HCT116 (cell line): ENCODE measurements around the gene CNTNAP5. TPM values are rescaled to one million over a fixed set of nuclear protein-coding genes. Genes with fewer than 3 reads are reported as not detected.

Source experiments
- ATAC-seq: fragments of 200-7000 bp; cut with Tn5 transposase; 2 replicates; pipeline ENCODE4 v1.9.1; 2020; ENCODE audit warnings: mild to moderate bottlenecking, moderate library complexity
- BruUV-seq: library from RNA; stranded (reverse); fragments of 400-500 nt; replicated peaks from 2 replicates; lab custom pipeline; 2021; lab: Mats Ljungman, UMichigan
- CTCF ChIA-PET: fragments of 300-600 bp; sonication (Branson Sonifier 250); formaldehyde crosslinking; loops from one replicate; lab custom pipeline; 2021; ENCODE audit warnings: antibody characterized with exemption; lab: Charles Lee
- POLR2A ChIA-PET: fragments of 300-600, 350-600 bp; sonication (Branson Sonifier 250); formaldehyde crosslinking; loops from one replicate; lab custom pipeline; 2021; ENCODE audit warnings: antibody characterized with exemption; lab: Charles Lee
- RAD21 ChIA-PET, 2 experiments: fragments of 300-600 bp; sonication (Branson Sonifier 250); formaldehyde crosslinking; loops; one replicate each; lab custom pipeline; 2023; ENCODE audit warnings: low total read pairs in 2 of 2; ENCODE audit not compliant: uncharacterized antibody in 2 of 2, unreplicated experiment in 2 of 2, low non-redundant PET in 1 of 2; lab: Charles Lee
- DNase-seq: peaks from one replicate; pipeline ENCODE4 v3.0.0-alpha.2; 2010; ENCODE audit warnings: low read depth, low spot score
- H2AFZ ChIP-seq: fragments of 200-600 bp; shearing (Covaris generic), sonication (generic); 2 replicates; pipeline ENCODE4 v1.6.1; 2017; ENCODE audit warnings: low read depth, mixed run types, mixed read lengths, antibody characterized with exemption, low read length; ENCODE audit not compliant: poor library complexity, severe bottlenecking
- H3K27ac ChIP-seq: 2 replicates; pipeline ENCODE4 v1.5.1; 2012; ENCODE audit warnings: low read depth, low read length
- H3K27me3 ChIP-seq: fragments of 200-600 bp; sonication (generic); 2 replicates; pipeline ENCODE4 v1.6.1; 2016; ENCODE audit warnings: mixed run types, low read length, mixed read lengths; ENCODE audit not compliant: insufficient read depth
- H3K36me3 ChIP-seq, 2 experiments: fragments of 200-500 bp in 1 of 2; fragments of 200-600 bp in 1 of 2; sonication (Bioruptor generic) in 1 of 2; sonication (generic) in 1 of 2; 2 replicates each; pipeline versions ENCODE4 v1.5.1 to v1.6.1; 2014 to 2016; ENCODE audit warnings: low read length in 2 of 2, inconsistent platforms in 1 of 2, mixed read lengths in 1 of 2, mixed run types in 1 of 2; ENCODE audit not compliant: insufficient read depth in 2 of 2, control insufficient read depth in 1 of 2
- H3K4me1 ChIP-seq, 2 experiments: fragments of 200-600 bp in 1 of 2; sonication (generic) in 1 of 2; 2 replicates each; pipeline versions ENCODE4 v1.5.1 to v1.6.1; 2012 to 2017; ENCODE audit warnings: low read length in 2 of 2, inconsistent platforms in 1 of 2, mild to moderate bottlenecking in 1 of 2, mixed read lengths in 1 of 2, mixed run types in 1 of 2, moderate library complexity in 1 of 2; ENCODE audit not compliant: insufficient read depth in 2 of 2, control insufficient read depth in 1 of 2
- H3K4me2 ChIP-seq: fragments of 200-600 bp; sonication (generic); 2 replicates; pipeline ENCODE4 v1.6.1; 2017; ENCODE audit warnings: mixed run types, low read length, mixed read lengths
- H3K4me3 ChIP-seq, 2 experiments: fragments of 200-600 bp in 1 of 2; sonication (generic) in 1 of 2; replicated peaks in 1 of 2; 2 replicates each; pipeline ENCODE4 v1.5.1; 2011 to 2016; ENCODE audit warnings: low read length in 2 of 2, control low read depth in 1 of 2, low read depth in 1 of 2, mild to moderate bottlenecking in 1 of 2, mixed read lengths in 1 of 2, mixed run types in 1 of 2
- H3K79me2 ChIP-seq: fragments of 200-600 bp; sonication (generic); 2 replicates; pipeline ENCODE4 v1.6.1; 2017; ENCODE audit warnings: mild to moderate bottlenecking, mixed run types, low read length, moderate library complexity, mixed read lengths; ENCODE audit not compliant: insufficient read depth
- H3K9ac ChIP-seq: fragments of 200-600 bp; sonication (generic); 2 replicates; pipeline ENCODE4 v1.6.1; 2016; ENCODE audit warnings: low read length, mixed read lengths
- H3K9me2 ChIP-seq: fragments of 200-600 bp; sonication (generic), shearing (Covaris generic); 2 replicates; pipeline ENCODE4 v1.6.1; 2017; ENCODE audit warnings: mixed run types, mild to moderate bottlenecking, moderate library complexity; ENCODE audit not compliant: insufficient read depth
- H3K9me3 ChIP-seq, 2 experiments: fragments of 200-500 bp in 1 of 2; fragments of 200-600 bp in 1 of 2; sonication (Bioruptor generic) in 1 of 2; sonication (generic) in 1 of 2; 2 replicates each; pipeline ENCODE4 v1.6.1; 2014 to 2017; ENCODE audit warnings: low read length in 2 of 2, mixed read lengths in 2 of 2, inconsistent platforms in 1 of 2, low read depth in 1 of 2, mild to moderate bottlenecking in 1 of 2, mixed run types in 1 of 2, moderate library complexity in 1 of 2; ENCODE audit not compliant: control insufficient read depth in 1 of 2, insufficient read depth in 1 of 2
- H4K20me1 ChIP-seq: fragments of 200-600 bp; sonication (generic), shearing (Covaris generic); 2 replicates; pipeline ENCODE4 v1.6.1; 2017; ENCODE audit warnings: mixed run types, mild to moderate bottlenecking, moderate library complexity; ENCODE audit not compliant: insufficient read depth
- ATF3 ChIP-seq: IDR thresholded peaks from 2 replicates; pipeline ENCODE4 v1.6.1; 2012
- CBX3 ChIP-seq: IDR thresholded peaks from 2 replicates; pipeline ENCODE4 v1.6.1; 2012; ENCODE audit warnings: low read depth
- CEBPB ChIP-seq: IDR thresholded peaks from 2 replicates; pipeline ENCODE4 v1.6.1; 2012; ENCODE audit warnings: low read depth
- CTCF ChIP-seq, 3 experiments: fragments of 200-600 bp in 1 of 3; sonication (generic) in 1 of 3; IDR thresholded peaks in 2 of 3; conservative IDR thresholded peaks in 1 of 3; 2 replicates each; pipeline ENCODE4 v1.5.1; 2012 to 2017; ENCODE audit warnings: low read depth in 2 of 3, low read length in 2 of 3, antibody characterized with exemption in 1 of 3, borderline replicate concordance in 1 of 3, control low read depth in 1 of 3, mild to moderate bottlenecking in 1 of 3, mixed read lengths in 1 of 3, mixed run types in 1 of 3, moderate library complexity in 1 of 3; ENCODE audit not compliant: insufficient read depth in 1 of 3
- EGR1 ChIP-seq: IDR thresholded peaks from 2 replicates; pipeline ENCODE4 v1.6.1; 2012; ENCODE audit warnings: low read depth
- ELF1 ChIP-seq: IDR thresholded peaks from 2 replicates; pipeline ENCODE4 v1.6.1; 2012; ENCODE audit warnings: low read depth, borderline replicate concordance
- EZH2 ChIP-seq: fragments of 200-600 bp; sonication (generic); IDR thresholded peaks from 2 replicates; pipeline ENCODE4 v1.6.1; 2017; ENCODE audit warnings: antibody characterized with exemption, mixed run types
- FOSL1 ChIP-seq: IDR thresholded peaks from 2 replicates; pipeline ENCODE4 v1.6.1; 2012; ENCODE audit warnings: low read depth
- JUND ChIP-seq: IDR thresholded peaks from 2 replicates; pipeline ENCODE4 v1.6.1; 2012
- MAX ChIP-seq: IDR thresholded peaks from 2 replicates; pipeline ENCODE4 v1.6.1; 2012
- POLR2AphosphoS5 ChIP-seq: IDR thresholded peaks from 2 replicates; pipeline ENCODE4 v1.6.1; 2011; ENCODE audit warnings: mild to moderate bottlenecking, low read depth, low read length, moderate library complexity
- RAD21 ChIP-seq: IDR thresholded peaks from 2 replicates; pipeline ENCODE4 v1.6.1; 2012; ENCODE audit warnings: low read depth, mild to moderate bottlenecking
- SRF ChIP-seq: IDR thresholded peaks from 2 replicates; pipeline ENCODE4 v1.6.1; 2012; ENCODE audit warnings: low read depth
- YY1 ChIP-seq: IDR thresholded peaks from 2 replicates; pipeline ENCODE4 v1.6.1; 2011; ENCODE audit warnings: low read length, low read depth, moderate library complexity, mild to moderate bottlenecking; ENCODE audit not compliant: insufficient replicate concordance; ENCODE audit errors: extremely low read depth
- ZBTB33 ChIP-seq: IDR thresholded peaks from 2 replicates; pipeline ENCODE4 v1.6.1; 2011; ENCODE audit warnings: mild to moderate bottlenecking, low read length, moderate library complexity; ENCODE audit not compliant: insufficient replicate concordance; ENCODE audit errors: extremely low read depth
- ZNF274 ChIP-seq: fragments of 200-500 bp; sonication (Bioruptor generic); IDR thresholded peaks from 2 replicates; pipeline ENCODE4 v1.6.1; 2014; ENCODE audit warnings: mild to moderate bottlenecking, low read depth, low read length, inconsistent platforms
- intact Hi-C: fragments of 100-400 bp; cut with micrococcal nuclease; formaldehyde crosslinking; loops from 2 replicates; pipeline ENCODE4 v1.10.0; 2022
- total RNA-seq: library from RNA; stranded (reverse); gene quantifications from one replicate; pipeline ENCODE4 v1.2.1, GENCODE V29; 2021; ENCODE audit not compliant: unreplicated experiment

Gene CNTNAP5
- total RNA-seq, 1 experiment from 2014 or later = not detected

GRCh38 chr2:124923097-124923496 lies 898.0 kb downstream of the CNTNAP5 start:
- Histone ChIP-seq H3K4me1 (no peaks in the 10 kb centered on the region), H3K27me3 (no peaks in the 10 kb centered on the region), H3K9ac (no peak overlapping the region), H3K27ac (no peak overlapping the region), H3K79me2 (no peaks in the 10 kb centered on the region), H3K9me3 (peaks cover 15 to 39% of the 10 kb centered on the region in 2 experiments; a peak in 2 of 4 replicates), H3K4me2 (no peak overlapping the region), H3K9me2 (no peaks in the 10 kb centered on the region), H2AFZ (no peak overlapping the region), H4K20me1 (no peaks in the 10 kb centered on the region), H3K4me3 (no peak overlapping the region), H3K36me3 (no peaks in the 10 kb centered on the region)
- ATAC-seq = no peak
- BruUV-seq = no TSS peak
- POLR2A ChIA-PET = no interaction called here
- intact Hi-C loops = no loop called here
- no peak for DNase-seq
- CTCF ChIA-PET = no interaction called here
- TF ChIP-seq MAX (no peak), ATF3 (no peak), ELF1 (no peak), ZNF274 (no peak), YY1 (no peak), FOSL1 (no peak)
- RAD21 ChIA-PET = no interaction called here

- H3K9me3 ChIP-seq = peaks cover 3 to 21% of the 10 kb centered on the region in 2 experiments; a peak in 2 of 4 replicates
- no peaks in the 10 kb centered on the region for H4K20me1 ChIP-seq
- H3K4me1 ChIP-seq = no peaks in the 10 kb centered on the region
- no TSS peak for BruUV-seq
- no peak for TF ChIP-seq ATF3
- TF ChIP-seq ZNF274 = no peak
- no peak for TF ChIP-seq EGR1
- TF ChIP-seq RAD21 = no peak
- TF ChIP-seq CEBPB = no peak
- TF ChIP-seq EZH2 = no peak
- TF ChIP-seq ZBTB33 = no peak
- no peak for TF ChIP-seq SRF
- TF ChIP-seq JUND = no peak
- no peak for TF ChIP-seq ELF1
- no peak for TF ChIP-seq POLR2AphosphoS5
- no peak for TF ChIP-seq CTCF (IDR thresholded peaks at IDR 0.05 in 2 of 3, conservative IDR thresholded peaks at IDR 0.05 in 1 of 3; ENCODE audit: borderline replicate concordance in 1 of 3, insufficient read depth in 1 of 3, low read depth in 2 of 3, low read length in 2 of 3)
- TF ChIP-seq CBX3 = no peak
- no peak overlapping the region for H3K4me2 ChIP-seq
- intact Hi-C loops = no loop called here
- no peak overlapping the region for H3K9ac ChIP-seq
- RAD21 ChIA-PET = no interaction called here
- H2AFZ ChIP-seq = no peak overlapping the region
- H3K79me2 ChIP-seq = no peaks in the 10 kb centered on the region
- POLR2A ChIA-PET = no interaction called here
- no peak for ATAC-seq
- H3K9me2 ChIP-seq = no peaks in the 10 kb centered on the region
- H3K27ac ChIP-seq = no peak overlapping the region
- CTCF ChIA-PET = no interaction called here
- H3K36me3 ChIP-seq = no peaks in the 10 kb centered on the region
- H3K27me3 ChIP-seq = no peaks in the 10 kb centered on the region
- H3K4me3 ChIP-seq = no peak overlapping the region
- DNase-seq = no peak
These were observed 908.8 kb downstream of the CNTNAP5 start for GRCh38 chr2:124933883-124934282.
